OCI-LY3 (cell line): Measurements from ENCODE around the gene RABL2B.

Experiments used
- H2AFZ ChIP-seq: fragments of 200-600, 300-600 bp; shearing (Covaris generic); 2 replicates; pipeline ENCODE4 v1.6.0; 2014; ENCODE audit warnings: antibody characterized with exemption, low read depth, low read length
- H3K27ac ChIP-seq: fragments of 200-600, 300-600 bp; sonication (generic); 2 replicates; pipeline ENCODE4 v1.5.1; 2014; ENCODE audit warnings: mild to moderate bottlenecking, low read length, moderate library complexity, mixed read lengths
- H3K27me3 ChIP-seq: fragments of 200-600, 300-600 bp; sonication (generic); 2 replicates; pipeline ENCODE4 v1.6.1; 2014; ENCODE audit warnings: low read depth, low read length, mixed read lengths
- H3K36me3 ChIP-seq: fragments of 200-600, 300-600 bp; sonication (generic); replicated peaks from 2 replicates; pipeline ENCODE3; 2014; ENCODE audit warnings: low read depth, low read length, mixed read lengths
- H3K4me1 ChIP-seq: fragments of 300-600, 200-600 bp; sonication (generic); 2 replicates; pipeline ENCODE4 v1.6.1; 2014; ENCODE audit warnings: low read length, mixed read lengths
- H3K4me2 ChIP-seq: fragments of 200-600, 300-600 bp; sonication (generic); 2 replicates; pipeline ENCODE4 v1.6.1; 2014; ENCODE audit warnings: low read length, mixed read lengths
- H3K4me3 ChIP-seq: fragments of 300-600, 200-600 bp; sonication (generic); 2 replicates; pipeline ENCODE4 v1.5.1; 2014; ENCODE audit warnings: antibody characterized with exemption, mild to moderate bottlenecking, low read length, moderate library complexity
- H3K79me2 ChIP-seq: fragments of 300-600, 200-600 bp; shearing (Covaris generic); 2 replicates; pipeline ENCODE4 v1.6.1; 2014; ENCODE audit warnings: mild to moderate bottlenecking, low read length, mixed read lengths
- H3K9ac ChIP-seq: fragments of 300-600, 200-600 bp; shearing (Covaris generic); 2 replicates; pipeline ENCODE4 v1.6.0; 2014; ENCODE audit warnings: mild to moderate bottlenecking, low read length, moderate library complexity
- H3K9me3 ChIP-seq: fragments of 200-600, 300-600 bp; shearing (Covaris generic); 2 replicates; pipeline ENCODE4 v1.6.1; 2014; ENCODE audit warnings: low read length, mixed read lengths; ENCODE audit not compliant: insufficient read depth
- H4K20me1 ChIP-seq: fragments of 200-600, 300-600 bp; sonication (generic); 2 replicates; pipeline ENCODE4 v1.6.1; 2016; ENCODE audit warnings: low read length, mixed read lengths; ENCODE audit not compliant: insufficient read depth
- EZH2phosphoT487 ChIP-seq: fragments of 200-600 bp; shearing (Covaris generic); IDR thresholded peaks from 2 replicates; pipeline ENCODE4 v1.6.1; 2018; ENCODE audit warnings: antibody characterized with exemption, mixed run types, low read depth
- TF ChIP-seq, protein P1 (sequence below): fragments of 200-600, 300-600 bp; sonication (generic); IDR thresholded peaks from 2 replicates; pipeline ENCODE4 v1.5.1; 2014; ENCODE audit warnings: antibody characterized with exemption, low read length, low read depth

RABL2B gene

DNA sequence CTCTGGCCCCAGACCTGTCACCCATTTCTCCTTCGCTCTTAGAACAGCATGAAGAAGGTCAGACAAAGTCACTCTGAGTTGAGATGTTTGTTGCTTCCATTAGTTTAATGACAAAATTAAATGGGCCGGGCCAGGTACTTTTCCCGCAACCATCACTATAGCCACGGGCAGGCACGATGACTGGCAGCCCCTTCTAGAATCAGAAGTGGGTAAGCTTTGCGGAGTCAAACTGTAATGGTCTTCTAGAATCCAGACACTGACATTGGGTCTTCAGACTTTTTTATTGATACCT, 47.8 kb downstream of the RABL2B start:
- Histone ChIP-seq H4K20me1 (no peaks in the 10 kb centered on the region), H3K27ac (no peak overlapping the region), H3K79me2 (no peaks in the 10 kb centered on the region), H3K4me1 (peaks cover 9% of the 10 kb centered on the region), H3K4me3 (no peak overlapping the region), H3K36me3 (no peaks in the 10 kb centered on the region), H3K9ac (no peak overlapping the region), H3K9me3 (no peaks in the 10 kb centered on the region), H3K27me3 (peaks cover 13% of the 10 kb centered on the region; the same call in 1 of the 2 replicates), H3K4me2 (no peak overlapping the region), H2AFZ (no peak overlapping the region)
- TF ChIP-seq, protein P1, sequence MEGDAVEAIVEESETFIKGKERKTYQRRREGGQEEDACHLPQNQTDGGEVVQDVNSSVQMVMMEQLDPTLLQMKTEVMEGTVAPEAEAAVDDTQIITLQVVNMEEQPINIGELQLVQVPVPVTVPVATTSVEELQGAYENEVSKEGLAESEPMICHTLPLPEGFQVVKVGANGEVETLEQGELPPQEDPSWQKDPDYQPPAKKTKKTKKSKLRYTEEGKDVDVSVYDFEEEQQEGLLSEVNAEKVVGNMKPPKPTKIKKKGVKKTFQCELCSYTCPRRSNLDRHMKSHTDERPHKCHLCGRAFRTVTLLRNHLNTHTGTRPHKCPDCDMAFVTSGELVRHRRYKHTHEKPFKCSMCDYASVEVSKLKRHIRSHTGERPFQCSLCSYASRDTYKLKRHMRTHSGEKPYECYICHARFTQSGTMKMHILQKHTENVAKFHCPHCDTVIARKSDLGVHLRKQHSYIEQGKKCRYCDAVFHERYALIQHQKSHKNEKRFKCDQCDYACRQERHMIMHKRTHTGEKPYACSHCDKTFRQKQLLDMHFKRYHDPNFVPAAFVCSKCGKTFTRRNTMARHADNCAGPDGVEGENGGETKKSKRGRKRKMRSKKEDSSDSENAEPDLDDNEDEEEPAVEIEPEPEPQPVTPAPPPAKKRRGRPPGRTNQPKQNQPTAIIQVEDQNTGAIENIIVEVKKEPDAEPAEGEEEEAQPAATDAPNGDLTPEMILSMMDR = no peak
- TF ChIP-seq EZH2phosphoT487 = no peak

DNA sequence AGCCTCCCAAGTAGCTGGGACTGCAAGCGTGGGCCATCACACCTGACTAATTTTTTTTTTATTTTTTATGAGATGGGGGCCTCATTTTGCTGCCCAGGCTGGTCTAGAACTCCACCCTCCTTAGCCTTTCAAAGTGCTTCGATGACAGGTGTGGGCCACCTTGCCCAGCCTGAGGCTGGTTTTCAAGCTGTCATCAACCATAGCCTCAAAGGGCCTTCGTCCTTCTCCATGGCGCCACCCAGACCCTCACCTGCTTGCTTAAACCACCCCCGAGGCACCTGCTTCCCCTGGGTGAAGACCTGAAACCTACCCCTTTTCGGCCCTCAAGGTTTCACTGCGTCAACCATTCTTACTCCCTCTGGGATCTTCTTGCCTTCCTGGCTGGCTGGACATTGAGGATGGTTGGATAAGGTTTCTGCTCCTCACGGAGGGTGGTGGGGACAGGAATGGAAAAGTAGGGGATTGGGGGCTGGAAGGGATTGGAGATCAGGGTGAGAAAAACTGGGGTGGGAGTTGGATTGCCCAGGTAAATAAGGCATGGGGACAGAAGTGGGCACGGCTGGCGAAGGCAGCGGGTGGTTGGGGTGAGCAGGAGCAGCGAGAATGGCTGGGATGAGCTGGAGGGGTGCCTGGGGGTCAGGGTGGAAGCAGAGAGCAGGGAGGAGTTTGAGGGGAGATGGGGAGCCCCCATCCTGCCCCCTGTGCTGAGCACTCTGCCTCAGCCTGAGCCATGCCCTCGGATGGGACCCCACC, 48.3 kb downstream of the RABL2B start:
- Histone ChIP-seq H3K9ac (no peak overlapping the region), H3K9me3 (no peaks in the 10 kb centered on the region), H3K27me3 (peaks cover 13% of the 10 kb centered on the region; the same call in 1 of the 2 replicates), H3K36me3 (no peaks in the 10 kb centered on the region), H3K79me2 (no peaks in the 10 kb centered on the region), H3K4me1 (peaks cover 9% of the 10 kb centered on the region), H3K4me3 (no peak overlapping the region), H2AFZ (no peak overlapping the region), H4K20me1 (no peaks in the 10 kb centered on the region), H3K4me2 (no peak overlapping the region), H3K27ac (no peak overlapping the region)
- no peak for TF ChIP-seq EZH2phosphoT487
- TF ChIP-seq, protein P1 = no peak

DNA sequence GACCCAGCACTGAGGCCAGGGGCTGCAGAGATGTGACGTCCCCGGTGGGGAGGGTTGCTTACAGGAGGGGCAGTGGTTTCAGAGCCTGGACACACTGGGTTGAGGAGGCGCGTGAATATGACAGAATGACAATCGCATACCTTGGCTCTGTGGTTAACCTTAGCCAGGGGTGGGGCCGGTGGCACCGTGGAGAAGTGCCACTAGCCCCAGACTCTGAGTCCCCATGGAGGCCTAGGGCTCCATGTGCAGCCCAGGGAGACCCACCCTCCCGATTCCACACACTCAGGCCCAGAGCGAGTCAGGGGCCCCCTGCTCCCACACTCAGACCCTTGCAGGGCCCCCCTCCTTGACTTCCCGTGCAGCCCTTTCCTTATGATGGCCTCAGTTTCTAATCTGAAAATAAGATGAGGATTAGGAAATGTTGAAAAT, 49.1 kb downstream of the RABL2B start:
- Histone ChIP-seq H3K4me1 (peaks cover 9% of the 10 kb centered on the region), H3K4me2 (no peak overlapping the region), H3K27me3 (peaks cover 16% of the 10 kb centered on the region; the same call in 1 of the 2 replicates), H3K9ac (no peak overlapping the region), H2AFZ (no peak overlapping the region), H4K20me1 (no peaks in the 10 kb centered on the region), H3K27ac (no peak overlapping the region), H3K4me3 (no peak overlapping the region), H3K9me3 (no peaks in the 10 kb centered on the region), H3K36me3 (no peaks in the 10 kb centered on the region), H3K79me2 (no peaks in the 10 kb centered on the region)
- no peak for TF ChIP-seq EZH2phosphoT487
- TF ChIP-seq, protein P1 = no peak

DNA sequence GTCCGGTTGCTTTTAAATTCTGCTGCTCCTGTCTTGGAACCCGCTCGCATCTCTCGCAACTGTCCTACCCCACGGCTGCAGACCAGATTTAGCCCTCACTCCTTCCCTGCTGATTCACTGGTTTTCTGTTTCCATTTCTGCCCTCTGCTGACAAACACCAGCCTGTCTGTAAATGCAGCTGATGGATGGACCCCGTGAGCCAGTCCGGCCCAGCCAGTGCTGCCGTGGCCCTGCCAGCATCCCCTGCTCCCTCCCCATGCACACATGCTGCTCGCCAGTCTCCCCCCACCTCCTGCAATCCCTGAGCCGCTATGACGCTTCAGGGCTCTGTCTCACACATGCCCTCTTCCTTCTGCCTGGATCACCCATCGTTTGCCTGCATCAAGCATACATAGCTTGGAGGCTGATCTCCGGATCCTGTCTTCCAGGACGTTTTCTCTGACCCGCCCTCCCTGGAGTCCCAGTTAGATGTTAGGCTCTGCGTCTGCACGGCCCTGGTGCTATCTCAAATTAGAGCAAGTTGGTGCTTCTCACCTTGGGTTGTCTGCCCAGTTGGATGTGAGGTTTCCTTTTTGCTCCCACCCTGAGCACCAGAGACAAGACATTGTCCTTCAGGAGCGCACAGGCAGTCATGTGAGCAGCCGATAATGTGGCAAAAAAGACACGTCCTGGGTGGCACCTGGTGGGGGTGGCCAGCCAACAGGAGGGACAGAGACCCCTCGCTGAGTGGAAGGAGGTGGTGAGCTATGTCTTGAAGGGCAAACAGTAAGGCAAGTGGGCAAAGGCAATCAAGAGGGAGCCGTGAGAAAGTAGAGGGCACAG, 49.7 kb downstream of the RABL2B start:
- Histone ChIP-seq H4K20me1 (no peaks in the 10 kb centered on the region), H3K27me3 (peaks cover 16% of the 10 kb centered on the region; the same call in 1 of the 2 replicates), H3K36me3 (no peaks in the 10 kb centered on the region), H2AFZ (no peak overlapping the region), H3K4me1 (peaks cover 9% of the 10 kb centered on the region), H3K9ac (no peak overlapping the region), H3K79me2 (no peaks in the 10 kb centered on the region), H3K27ac (no peak overlapping the region), H3K4me3 (no peak overlapping the region), H3K9me3 (no peaks in the 10 kb centered on the region), H3K4me2 (no peak overlapping the region)
- TF ChIP-seq, protein P1 = no peak
- TF ChIP-seq EZH2phosphoT487 = no peak
